ENCODE measurements around the gene CCDC187.
A peak's percentile ranks its signal among the peaks of the same experiment; 100 is the strongest.

CCDC187 gene

DNA sequence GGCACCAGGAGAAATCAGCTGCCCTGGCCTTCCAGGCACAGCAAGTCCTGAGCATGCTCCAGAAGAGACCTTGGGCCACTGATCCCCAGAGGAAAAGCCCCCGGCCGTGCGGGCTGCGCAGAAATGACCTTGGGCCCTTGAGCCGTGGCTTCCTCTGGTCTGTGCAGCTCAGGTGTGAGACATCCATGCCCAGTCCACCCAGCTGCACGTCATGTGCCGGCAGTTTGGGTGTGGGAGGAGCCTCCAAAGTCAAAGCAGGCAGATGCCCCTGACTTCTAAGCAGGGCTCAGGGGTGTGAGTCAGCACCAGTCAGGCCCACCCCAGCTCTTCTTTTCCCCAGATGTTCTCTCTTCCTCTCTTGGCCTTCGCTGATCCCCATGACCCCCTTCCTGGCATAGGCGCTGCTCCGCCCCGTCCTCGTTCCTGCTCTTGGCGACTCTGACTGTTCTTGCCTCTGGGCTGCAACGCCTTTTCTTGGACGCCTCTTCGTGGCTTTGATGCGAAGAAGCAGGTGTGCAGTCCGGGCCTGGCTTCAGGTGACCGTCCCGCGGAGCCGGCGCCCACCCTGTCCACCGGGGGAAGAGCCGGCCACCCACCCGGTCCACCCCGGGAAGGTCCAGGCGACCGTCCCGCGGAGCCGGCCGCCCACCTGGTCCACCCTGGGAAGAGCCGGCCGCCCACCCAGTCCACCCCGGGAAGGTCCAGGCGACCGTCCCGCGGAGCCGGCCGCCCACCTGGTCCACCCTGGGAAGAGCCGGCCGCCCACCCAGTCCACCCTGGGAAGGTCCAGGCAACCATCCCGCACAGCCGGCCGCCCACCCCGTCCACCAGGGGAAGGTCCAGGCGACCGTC is 52.4 kb downstream of the CCDC187 start:
- no peak for DNase-seq

DNA sequence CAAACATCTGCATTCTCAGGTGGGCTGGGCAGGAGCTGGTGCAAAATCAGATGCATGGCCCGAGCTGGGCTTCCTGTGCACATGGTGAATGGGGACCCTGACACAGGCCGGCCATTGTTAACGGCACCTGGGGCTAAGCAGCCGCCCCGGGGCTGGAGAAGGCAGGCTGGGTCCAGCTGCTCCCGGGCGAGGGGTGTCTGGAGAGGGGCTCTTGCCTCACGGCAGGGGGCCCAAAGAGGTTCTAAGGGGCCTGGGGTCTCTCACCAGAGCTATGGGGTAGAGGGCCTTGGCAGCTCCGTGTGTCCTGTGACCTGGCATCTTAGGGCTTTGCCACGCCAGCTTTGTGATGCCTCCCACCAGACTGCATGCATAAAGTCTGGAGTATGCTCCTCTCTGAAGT is 53.2 kb downstream of the CCDC187 start:
- DNase-seq: no peak

GRCh38 chr9:136249877-136250559 is 53.9 kb downstream of the CCDC187 start:
- DNase-seq: no peak

DNA sequence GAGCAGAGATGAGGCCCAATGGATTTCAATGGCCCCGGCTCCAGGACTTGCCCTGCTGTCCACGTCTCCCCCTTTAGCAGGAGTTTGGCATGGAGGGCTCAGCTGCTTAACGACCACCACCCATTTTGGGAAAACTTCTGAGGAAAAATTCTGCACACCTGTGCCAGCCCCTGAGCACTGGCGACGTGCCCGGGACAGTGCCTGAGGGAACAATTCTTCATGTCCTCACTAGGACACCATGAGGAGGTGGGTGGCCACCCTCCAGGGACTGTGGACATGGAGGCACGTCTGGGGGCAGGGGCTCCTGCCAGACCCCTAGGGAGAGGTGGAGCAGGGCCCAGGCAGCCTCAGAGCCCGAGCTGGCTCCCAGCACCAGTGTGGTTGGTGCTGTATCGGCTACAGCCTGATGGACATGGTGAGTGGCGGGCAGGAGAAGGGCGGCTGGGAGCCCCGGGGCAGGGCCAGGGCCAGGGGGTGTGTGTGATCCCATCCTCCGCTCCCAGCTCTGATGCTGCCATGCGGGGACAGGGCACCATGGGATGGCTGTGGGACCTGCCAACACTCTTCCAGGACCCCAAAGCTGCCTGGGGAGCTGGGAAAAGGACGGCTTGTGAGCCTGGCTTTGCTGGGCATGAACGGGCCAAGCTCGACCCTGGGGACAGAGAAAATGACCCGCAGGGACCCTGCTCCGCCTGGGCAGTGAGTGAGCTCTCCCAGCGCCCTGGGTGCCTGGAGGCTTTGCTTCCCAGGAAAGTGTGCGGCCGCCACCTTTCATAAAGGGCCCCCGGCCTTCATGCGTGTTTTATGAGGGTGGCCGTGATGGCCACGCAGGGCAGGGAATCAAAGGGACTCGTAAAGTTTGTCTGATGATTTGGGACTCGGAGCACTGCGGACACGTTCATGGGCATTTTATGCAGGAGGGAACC is 54.7 kb downstream of the CCDC187 start:
- DNase-seq: no peak

- no peak for DNase-seq
These were observed 55.8 kb downstream of the CCDC187 start for GRCh38 chr9:136247947-136248637.

- no peak for DNase-seq
These were observed 56.4 kb downstream of the CCDC187 start for GRCh38 chr9:136247551-136247916.

GRCh38 chr9:136246849-136247550 is 56.9 kb downstream of the CCDC187 start:
- no peak for DNase-seq

DNA sequence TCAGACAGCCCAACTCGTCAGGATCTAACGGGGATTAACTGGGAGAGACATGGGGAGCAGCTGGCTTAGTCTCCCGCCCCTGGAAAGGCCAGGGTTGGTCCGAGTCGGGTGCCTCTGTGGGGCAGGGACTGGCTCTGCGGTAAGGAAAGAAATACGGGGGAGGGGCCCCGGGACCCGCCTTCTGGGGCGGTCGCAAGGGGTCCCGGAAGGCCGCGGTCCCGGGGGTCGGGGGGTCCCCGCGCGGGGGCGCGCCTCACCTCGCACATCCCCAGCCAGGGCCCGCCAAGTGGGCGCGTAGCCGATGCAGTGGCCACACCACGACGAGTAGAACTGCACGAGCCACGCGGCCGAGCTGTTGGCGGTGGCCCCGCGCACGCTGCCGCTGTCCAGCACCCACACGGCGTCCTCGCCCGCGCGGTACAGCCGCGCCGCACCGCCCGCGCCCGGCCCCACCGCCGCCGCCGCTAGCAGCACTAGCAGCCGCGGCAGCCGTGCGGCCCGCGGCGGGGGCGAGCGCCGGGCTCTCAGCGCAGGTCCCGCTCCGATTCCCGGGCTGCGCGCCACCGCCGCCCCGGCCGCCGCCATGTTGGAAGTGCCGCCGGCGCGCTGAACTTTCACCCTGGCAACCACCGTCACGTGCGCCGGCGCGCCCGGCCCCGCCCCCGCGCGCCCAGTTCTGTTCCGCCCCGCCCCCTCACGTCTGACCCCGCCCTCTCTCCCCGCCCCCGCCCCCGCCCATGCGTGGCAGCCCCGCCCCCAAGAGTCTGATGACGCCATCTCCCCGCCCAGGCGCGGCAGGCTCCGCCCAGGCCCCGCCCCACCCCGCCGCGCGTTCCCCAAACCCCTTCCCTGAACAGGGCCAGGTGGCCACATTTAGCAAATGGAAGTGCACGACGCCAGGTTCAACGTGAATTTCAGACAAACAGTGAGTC is 58.4 kb downstream of the CCDC187 start, which contains the start of gene QSOX2:
TSS of gene QSOX2 (minus strand) at position 594 of the 932 bp plus-strand sequence. CDS start at position 585, 9 bp downstream.
- DNase-seq: peak; percentile 80

- no peak for DNase-seq
These were observed 59.0 kb downstream of the CCDC187 start for GRCh38 chr9:136244969-136245218.

- peak; percentile 15 for DNase-seq
These were observed 59.5 kb downstream of the CCDC187 start for GRCh38 chr9:136244122-136244968.

DNA sequence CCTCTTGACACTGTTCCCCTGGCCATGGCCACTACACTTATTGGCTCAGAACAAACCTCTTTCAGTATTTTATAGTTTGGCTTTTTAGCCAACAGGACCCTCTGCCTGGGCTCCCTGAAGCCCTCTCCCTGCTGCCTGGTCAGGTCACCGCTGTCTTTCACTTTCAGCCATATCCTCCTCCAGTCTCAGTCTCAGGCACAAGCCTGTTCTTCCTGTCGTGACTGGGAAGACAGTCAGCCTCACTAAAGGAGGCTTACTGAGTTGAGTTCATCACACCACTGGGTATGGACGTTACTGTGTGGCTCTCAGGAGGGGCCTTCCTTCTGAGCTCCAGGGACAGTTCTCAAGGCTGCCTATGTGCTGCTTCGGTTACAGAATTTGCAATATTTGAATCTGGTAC is 60.3 kb downstream of the CCDC187 start:
- DNase-seq: no peak

- no peak for DNase-seq
These were observed 60.9 kb downstream of the CCDC187 start for GRCh38 chr9:136242918-136243525.

GRCh38 chr9:136242248-136242647 is 61.6 kb downstream of the CCDC187 start:
- no peak for DNase-seq

DNA sequence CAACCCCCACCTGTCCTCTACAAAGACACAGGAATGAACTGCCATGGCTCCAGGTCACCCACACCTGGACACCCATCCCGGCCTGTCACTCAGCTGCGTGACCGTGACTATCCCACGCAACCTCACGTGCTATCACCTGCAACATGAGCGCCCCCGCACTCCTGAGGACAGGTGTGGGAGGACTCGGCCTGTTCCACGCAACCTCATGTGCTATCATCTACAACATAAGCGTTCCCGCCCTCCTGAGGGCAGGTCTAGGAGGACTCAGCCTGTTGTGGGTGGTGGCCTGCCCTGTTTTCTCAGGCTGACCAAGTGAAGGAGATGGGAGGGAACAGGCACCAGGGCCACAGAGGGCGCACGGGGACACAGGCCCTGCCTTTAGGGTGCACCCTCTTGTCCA is 62.4 kb downstream of the CCDC187 start:
- DNase-seq: no peak

DNA sequence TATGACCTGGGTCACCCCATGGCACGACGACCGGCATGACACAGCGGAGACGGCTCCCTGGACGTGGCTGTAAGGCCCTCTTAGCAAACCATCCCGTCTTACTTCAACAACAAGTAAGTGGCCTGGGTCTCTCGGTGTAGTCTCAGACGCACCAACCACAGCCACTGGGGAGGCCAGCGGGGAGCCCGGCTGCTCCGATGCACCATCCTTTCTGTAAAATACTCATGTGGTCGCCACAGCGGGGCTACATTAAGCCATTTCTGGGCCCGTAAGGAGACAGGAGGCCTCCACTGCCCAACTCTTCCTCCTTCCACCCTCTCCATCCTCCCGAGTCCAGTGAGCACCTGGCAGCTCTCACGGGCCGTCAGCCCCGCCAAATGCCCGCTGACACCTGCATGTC is 63.0 kb downstream of the CCDC187 start:
- DNase-seq: no peak

- no peak for DNase-seq
These were observed 63.9 kb downstream of the CCDC187 start for GRCh38 chr9:136239983-136240330.

DNA sequence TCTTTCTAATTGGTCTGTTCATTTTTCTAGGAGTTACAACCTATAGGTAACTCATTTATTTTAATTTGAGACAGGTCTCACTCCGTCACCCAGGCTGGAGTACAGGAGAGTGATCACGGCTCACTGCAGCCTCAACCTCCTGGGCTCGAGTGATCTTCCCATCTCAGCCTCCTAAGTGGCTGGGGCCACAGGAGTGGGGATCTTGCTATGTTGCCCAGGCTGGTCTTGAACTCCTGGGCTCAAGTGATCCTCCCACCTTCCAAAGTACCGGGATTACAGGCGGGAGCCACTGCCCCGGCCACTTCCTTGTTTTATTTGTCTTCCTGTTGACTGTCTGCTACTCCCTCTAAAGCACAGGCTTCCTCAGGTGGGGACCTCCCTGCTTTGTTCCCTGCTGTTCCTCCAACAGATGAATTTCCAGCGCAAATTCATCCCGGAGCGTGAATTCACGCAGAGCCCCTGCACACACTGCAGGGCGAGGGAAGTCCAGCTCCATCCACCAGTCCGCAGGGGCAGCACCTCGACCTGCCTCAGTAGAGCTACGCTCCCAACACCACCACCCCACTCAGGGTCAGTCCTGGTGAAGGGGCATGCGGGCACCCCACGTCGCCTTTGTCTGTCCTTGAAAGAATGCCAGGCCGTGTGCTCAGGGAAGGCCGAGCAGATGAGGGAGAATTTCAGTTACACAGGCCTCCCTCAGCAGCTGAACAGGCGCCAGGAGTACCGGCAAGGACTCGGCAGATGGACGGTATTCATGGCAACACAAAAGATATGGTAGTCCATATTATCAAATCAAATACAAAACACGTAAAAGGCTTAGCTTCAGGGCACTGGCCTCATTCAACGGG is 64.5 kb downstream of the CCDC187 start:
- no peak for DNase-seq

- DNase-seq: no peak
These were observed 65.6 kb downstream of the CCDC187 start for GRCh38 chr9:136238342-136238732.

Measured in effector CD4-positive, alpha-beta T cell (primary cell).